Measurements from ENCODE around the gene HIGD2B. TPM values are rescaled to one million over a fixed set of nuclear protein-coding genes. Genes with fewer than 3 reads are reported as not detected.
A peak's percentile ranks its signal among the peaks of the same experiment; 100 is the strongest.
"Not testable (repeated sequence)": the region's sequence is repeated elsewhere in the genome, so short reads cannot be mapped to it uniquely, and the experiment has no call there.

Gene HIGD2B
- total RNA-seq, 1 donor from 2014 or later: 0.16 TPM

DNA sequence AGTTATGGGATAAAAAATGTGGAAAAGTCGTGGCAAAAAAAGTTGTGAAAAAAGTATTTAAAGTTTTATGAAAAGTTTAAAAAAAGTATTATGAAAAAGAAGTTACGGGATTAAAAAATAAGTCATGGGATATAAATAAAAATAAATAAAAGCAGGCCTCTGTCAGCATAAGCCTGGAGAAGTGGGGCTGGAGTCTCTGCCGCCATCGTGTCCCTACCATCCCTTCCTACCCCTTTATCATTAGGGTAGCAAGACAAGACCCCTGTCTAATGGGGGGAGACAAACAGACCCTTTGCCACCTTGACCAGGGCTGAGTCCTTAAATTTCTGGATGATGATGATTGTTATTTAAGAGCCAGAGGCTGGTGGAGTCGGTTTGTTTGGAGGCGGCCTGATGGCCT, 16.2 kb downstream of the HIGD2B start:
- intact Hi-C loops (cut with micrococcal nuclease): loop anchor here (10.0 kb wide), 2 partner anchors 65 to 355 kb away; no protein-coding TSS in a partner anchor
- H3K27ac Mint-ChIP-seq; H3K4me1 Mint-ChIP-seq (ENCODE audit: low read depth); H3K36me3 Mint-ChIP-seq (ENCODE audit: low read depth); H3K9me3 Mint-ChIP-seq; DNase-seq (ENCODE audit: low spot score); H3K4me3 Mint-ChIP-seq (ENCODE audit: low read depth): not testable (repeated sequence)
- peaks cover 13% of the 10 kb centered on the region for H3K27me3 Mint-ChIP-seq (ENCODE audit: low read depth)

DNA sequence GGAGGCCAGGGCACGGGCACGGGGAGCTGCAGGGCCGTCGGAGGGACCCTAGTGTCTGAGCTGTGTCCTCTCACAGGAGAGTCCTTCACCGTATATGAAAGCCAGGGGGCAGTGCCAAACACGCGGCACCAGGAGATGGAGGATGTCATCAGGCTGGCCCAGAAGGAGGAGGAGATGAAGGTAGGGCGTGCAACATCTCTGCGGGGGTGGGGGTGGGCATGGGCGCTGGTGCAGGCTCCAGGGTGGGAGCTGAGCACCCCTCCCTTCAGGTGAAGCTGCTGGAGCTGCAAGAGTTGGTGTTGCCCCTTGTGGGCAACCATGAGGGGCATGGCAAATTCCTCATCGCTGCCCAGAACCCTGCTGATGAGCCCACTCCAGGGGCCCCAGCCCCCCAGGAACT, 20.3 kb downstream of the HIGD2B start:
- H3K36me3 Mint-ChIP-seq (ENCODE audit: low read depth); H3K27ac Mint-ChIP-seq; H3K9me3 Mint-ChIP-seq; intact Hi-C loops (cut with micrococcal nuclease); H3K4me1 Mint-ChIP-seq (ENCODE audit: low read depth); H3K4me3 Mint-ChIP-seq (ENCODE audit: low read depth); H3K27me3 Mint-ChIP-seq (ENCODE audit: low read depth); DNase-seq (ENCODE audit: low spot score): not testable (repeated sequence)

DNA sequence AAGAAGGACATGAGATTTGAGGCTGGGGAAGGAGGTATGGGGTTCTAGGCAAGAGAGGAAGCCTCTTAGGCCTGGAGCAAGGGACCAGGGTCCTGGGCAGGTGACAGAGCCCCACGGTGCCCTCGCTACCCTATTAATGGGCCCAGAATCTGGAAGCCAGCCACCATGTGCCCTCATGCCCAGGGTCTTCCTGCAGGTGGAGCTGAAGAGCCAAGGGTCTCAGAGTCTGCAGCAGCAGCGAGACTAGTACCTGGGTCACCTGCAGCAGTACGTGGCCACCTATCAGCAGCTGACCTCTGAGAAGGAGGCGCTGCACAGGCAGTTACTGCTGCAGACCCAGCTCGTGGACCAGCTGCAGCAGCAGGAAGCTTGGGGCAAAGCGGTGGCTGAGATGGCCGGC, 22.1 kb downstream of the HIGD2B start:
- H3K36me3 Mint-ChIP-seq (ENCODE audit: low read depth); H3K4me1 Mint-ChIP-seq (ENCODE audit: low read depth): not testable (repeated sequence)

DNA sequence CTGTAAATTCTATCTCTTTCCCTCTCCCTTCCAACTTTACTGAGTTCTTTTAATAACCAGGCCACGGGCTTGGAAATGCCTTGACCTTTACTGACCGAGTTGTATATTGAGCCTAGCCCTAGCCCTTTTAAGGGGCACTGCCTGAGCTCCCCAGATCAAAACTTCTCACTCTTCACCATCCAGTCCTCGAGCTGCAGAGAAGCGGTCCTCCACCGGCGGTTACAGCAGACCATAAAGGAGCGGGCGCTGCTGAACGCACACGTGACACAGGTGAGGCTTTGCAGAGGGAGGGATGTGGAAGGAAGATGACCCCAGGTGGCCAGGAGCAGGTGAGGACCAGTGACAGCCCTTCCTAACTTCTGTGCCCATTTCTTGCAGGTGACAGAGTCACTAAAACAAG, 24.9 kb downstream of the HIGD2B start:
- H3K27ac Mint-ChIP-seq; H3K9me3 Mint-ChIP-seq; H3K4me3 Mint-ChIP-seq (ENCODE audit: low read depth); H3K4me1 Mint-ChIP-seq (ENCODE audit: low read depth); H3K27me3 Mint-ChIP-seq (ENCODE audit: low read depth); DNase-seq (ENCODE audit: low spot score); intact Hi-C loops (cut with micrococcal nuclease); H3K36me3 Mint-ChIP-seq (ENCODE audit: low read depth): not testable (repeated sequence)

More for the DNA sequence above, 22.1 kb downstream of the HIGD2B start:
- H3K27me3 Mint-ChIP-seq (ENCODE audit: low read depth); H3K9me3 Mint-ChIP-seq; intact Hi-C loops (cut with micrococcal nuclease); H3K27ac Mint-ChIP-seq; H3K4me3 Mint-ChIP-seq (ENCODE audit: low read depth); DNase-seq (ENCODE audit: low spot score): not testable (repeated sequence)

DNA sequence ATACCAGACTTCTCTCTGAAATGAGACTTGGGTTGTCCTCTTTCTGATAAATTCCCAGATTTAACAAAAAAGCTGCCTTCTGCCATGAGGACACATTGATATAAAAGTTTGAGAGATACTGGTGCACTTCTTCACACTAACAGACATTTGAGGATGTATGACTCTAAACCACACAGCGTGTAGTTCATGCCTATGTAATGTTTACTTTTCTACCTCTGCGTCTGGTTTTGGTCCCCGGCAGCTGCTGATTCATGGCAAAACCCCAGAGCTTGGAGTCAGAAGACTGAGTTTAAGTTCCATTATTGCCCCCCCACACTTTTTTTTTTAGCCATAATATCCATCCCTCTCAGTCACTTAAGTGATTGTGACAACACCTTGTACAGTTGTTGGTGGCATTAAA, 30.0 kb downstream of the HIGD2B start:
- not testable (repeated sequence) for H3K4me1 Mint-ChIP-seq (ENCODE audit: low read depth)

DNA sequence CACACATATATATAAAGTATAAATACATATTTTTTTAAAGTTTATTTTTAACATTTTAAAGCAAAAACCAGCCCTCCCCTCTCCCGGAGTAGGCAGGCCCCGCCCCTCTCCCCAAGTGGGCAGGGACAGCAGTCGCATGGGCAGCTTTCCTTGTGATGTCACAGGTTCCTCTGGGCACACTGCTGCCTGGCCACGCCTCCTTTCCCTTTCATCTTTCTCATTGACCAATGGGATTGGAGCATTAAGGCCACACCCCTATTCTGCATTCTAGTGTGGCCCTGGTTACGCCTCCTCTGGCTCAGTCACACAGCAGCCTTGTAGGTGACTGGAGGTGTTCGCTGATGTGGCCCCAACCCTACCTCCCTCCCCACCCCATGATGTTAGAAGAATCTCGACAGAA, 31.6 kb downstream of the HIGD2B start, which contains the start of gene GOLGA6B:
GOLGA6B (plus strand) TSS at position 301 of the 400 bp plus-strand sequence; CDS start at position 342, 41 bp downstream.
- H3K9me3 Mint-ChIP-seq; intact Hi-C loops (cut with micrococcal nuclease): not testable (repeated sequence)

More for the DNA sequence above, 30.0 kb downstream of the HIGD2B start:
- intact Hi-C loops (cut with micrococcal nuclease); H3K4me3 Mint-ChIP-seq (ENCODE audit: low read depth); H3K36me3 Mint-ChIP-seq (ENCODE audit: low read depth); DNase-seq (ENCODE audit: low spot score); H3K27ac Mint-ChIP-seq; H3K9me3 Mint-ChIP-seq; H3K27me3 Mint-ChIP-seq (ENCODE audit: low read depth): not testable (repeated sequence)

DNA sequence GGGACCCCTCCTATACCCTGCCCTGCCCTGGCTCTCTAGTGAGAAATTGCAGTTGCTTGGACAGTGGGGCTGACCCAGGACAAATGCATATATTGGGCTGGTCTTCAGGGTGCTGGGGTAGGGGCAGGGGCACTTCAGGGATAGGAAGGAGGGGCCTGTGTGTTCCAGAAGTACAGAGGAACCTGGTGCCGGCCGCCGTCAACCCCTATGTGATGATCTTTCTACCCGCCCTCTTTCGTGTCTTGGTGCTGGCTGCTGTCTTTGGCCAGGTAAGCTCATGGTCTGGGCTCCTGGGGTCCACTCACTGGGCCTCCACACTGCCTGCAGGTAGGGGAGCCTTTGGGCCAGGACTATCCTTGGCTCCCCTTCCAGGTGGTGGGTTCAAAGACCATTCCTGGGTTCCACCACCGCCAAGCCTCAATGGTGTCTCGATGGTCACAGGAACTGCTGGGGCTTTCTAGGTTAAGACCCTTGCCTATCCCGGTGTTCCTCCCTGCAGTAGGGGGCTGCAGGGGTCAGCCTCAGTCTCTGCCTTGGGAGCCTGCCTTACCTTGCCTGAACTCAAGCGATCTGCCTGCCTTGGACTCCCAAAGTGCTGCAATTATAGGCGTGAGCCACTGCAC, 37.2 kb downstream of the HIGD2B start:
- H3K4me1 Mint-ChIP-seq (ENCODE audit: low read depth); DNase-seq (ENCODE audit: low spot score); H3K27me3 Mint-ChIP-seq (ENCODE audit: low read depth); H3K36me3 Mint-ChIP-seq (ENCODE audit: low read depth); H3K27ac Mint-ChIP-seq; intact Hi-C loops (cut with micrococcal nuclease); H3K9me3 Mint-ChIP-seq; H3K4me3 Mint-ChIP-seq (ENCODE audit: low read depth): not testable (repeated sequence)

More for the DNA sequence above, 31.6 kb downstream of the HIGD2B start, which contains the start of gene GOLGA6B:
- H3K4me3 Mint-ChIP-seq (ENCODE audit: low read depth); H3K27ac Mint-ChIP-seq; H3K36me3 Mint-ChIP-seq (ENCODE audit: low read depth); H3K27me3 Mint-ChIP-seq (ENCODE audit: low read depth); H3K4me1 Mint-ChIP-seq (ENCODE audit: low read depth); DNase-seq (ENCODE audit: low spot score): not testable (repeated sequence)

DNA sequence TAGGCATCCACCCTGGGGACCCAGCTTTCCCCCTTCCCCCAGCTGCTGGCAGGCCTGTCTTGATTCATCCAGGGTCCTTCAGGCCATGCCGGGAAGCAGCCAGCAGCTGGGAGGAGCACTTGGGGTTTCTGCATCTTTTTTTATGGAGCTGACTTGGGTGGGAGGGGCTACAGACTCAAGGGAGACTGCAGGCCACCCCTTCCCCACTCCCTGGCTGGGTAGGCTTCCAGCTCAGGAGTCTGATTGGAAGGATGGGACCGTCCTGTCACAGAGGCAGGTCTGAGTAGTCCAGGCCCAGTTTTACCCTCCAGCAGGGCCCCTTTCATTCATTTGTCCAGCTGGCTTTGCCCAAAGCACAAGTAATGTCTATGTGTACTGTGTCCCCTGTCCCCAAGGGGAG, 43.7 kb downstream of the HIGD2B start:
- intact Hi-C loops (cut with micrococcal nuclease); H3K36me3 Mint-ChIP-seq (ENCODE audit: low read depth); H3K4me1 Mint-ChIP-seq (ENCODE audit: low read depth); DNase-seq (ENCODE audit: low spot score); H3K4me3 Mint-ChIP-seq (ENCODE audit: low read depth); H3K27ac Mint-ChIP-seq; H3K9me3 Mint-ChIP-seq; H3K27me3 Mint-ChIP-seq (ENCODE audit: low read depth): not testable (repeated sequence)

DNA sequence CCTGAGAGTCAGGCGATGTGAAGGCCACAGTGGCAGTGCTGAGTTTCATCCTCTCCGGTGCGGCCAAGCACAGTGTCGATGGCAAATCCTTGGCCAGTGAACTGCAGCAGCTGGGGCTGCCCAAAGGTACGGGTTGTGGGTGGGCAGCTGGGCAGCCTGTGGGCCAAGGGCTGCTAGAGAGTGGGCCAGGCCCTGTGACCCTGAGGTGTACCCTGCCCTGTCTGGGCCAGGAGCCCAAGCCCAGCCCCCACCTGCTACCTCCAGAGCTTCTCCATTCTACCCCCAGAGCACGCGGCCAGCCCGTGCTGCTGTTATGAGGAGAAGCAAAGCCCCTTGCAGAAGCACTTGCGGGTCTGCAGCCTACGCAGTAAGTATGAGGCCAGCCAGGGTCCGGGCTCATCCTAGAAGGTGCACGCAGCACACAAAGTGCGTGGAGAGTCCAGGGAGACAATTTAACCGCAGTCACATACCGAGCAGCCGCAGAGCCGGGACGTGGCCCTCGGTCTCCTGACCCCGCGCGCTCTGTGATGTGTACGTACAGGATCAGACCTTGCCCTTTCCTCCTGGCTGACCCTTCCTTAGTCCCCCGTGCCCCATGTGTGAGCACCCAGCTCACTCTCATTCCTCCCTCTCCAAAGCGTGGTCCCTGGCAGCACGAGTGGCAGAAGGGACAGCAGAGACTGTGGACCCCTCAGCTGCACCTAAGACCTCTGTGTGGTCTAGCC, 46.1 kb downstream of the HIGD2B start:
- H3K4me3 Mint-ChIP-seq (ENCODE audit: low read depth); H3K4me1 Mint-ChIP-seq (ENCODE audit: low read depth); H3K27me3 Mint-ChIP-seq (ENCODE audit: low read depth); H3K36me3 Mint-ChIP-seq (ENCODE audit: low read depth); H3K27ac Mint-ChIP-seq; intact Hi-C loops (cut with micrococcal nuclease); DNase-seq (ENCODE audit: low spot score); H3K9me3 Mint-ChIP-seq: not testable (repeated sequence)

DNA sequence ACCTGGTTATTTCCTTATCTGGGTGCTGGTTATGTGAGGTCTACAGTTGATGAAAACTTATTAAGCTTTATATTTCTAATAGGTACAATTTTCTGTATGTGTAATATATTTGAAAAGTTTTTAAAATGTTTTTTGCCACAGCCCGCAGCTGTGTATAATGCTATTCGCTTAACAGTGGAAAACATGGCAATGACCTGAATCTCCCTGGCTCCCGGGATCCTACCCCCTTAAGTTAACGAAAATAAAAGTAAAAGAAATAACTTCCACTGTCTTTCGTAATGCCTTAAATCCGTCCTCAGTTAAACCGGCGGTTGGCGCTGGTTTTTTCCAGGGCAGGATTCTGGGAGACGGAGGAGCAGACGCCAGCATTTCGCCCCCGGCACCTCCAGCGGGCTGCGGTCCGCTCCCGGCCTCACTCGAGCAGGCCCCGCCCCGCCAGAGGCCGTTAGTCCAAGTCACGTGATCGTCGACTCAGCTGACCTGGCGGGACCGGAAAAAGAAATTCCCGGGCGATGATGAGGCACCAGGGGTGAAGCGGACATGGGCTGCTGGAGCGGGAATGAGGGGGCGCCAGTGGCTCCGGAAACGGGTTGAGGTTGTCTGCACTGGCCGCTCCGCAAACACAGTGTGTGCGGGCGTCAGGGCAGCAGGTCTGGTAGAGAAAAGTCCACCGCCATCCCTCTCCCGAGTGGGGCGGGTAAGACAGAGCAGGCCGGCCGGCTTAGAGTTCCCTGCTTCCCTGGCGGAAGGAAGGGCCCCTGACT, 49.3 kb downstream of the HIGD2B start:
- intact Hi-C loops (cut with micrococcal nuclease); H3K27ac Mint-ChIP-seq; H3K9me3 Mint-ChIP-seq; H3K36me3 Mint-ChIP-seq (ENCODE audit: low read depth); H3K4me1 Mint-ChIP-seq (ENCODE audit: low read depth); H3K27me3 Mint-ChIP-seq (ENCODE audit: low read depth); H3K4me3 Mint-ChIP-seq (ENCODE audit: low read depth): not testable (repeated sequence)
- DNase-seq (ENCODE audit: low spot score): peak; percentile 61

DNA sequence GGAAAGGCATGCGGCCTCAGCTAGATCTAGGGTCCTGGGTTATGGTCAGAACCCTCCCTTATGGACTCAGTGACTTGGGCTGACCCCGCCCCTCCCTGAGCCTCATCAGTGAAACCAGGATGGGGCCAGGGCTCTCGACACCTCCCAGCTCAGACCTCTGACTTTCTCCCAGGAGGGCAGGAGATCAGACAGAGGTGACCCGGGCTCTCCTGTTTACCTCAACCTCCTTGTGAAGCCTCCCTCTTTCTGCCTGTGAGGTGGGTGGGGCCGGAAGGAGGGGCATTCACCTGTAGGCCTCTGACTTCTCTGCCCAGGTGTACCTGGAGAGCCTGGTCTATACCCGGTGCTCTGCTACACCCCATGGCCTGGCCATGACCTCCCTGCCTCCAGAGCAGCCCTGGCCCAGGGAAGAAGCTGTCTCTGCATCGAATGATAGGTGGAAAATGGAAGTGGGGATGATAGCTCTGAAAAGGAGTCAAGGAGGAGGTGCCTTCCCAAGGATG, 56.9 kb downstream of the HIGD2B start:
- H3K36me3 Mint-ChIP-seq (ENCODE audit: low read depth); DNase-seq (ENCODE audit: low spot score); intact Hi-C loops (cut with micrococcal nuclease): not testable (repeated sequence)

DNA sequence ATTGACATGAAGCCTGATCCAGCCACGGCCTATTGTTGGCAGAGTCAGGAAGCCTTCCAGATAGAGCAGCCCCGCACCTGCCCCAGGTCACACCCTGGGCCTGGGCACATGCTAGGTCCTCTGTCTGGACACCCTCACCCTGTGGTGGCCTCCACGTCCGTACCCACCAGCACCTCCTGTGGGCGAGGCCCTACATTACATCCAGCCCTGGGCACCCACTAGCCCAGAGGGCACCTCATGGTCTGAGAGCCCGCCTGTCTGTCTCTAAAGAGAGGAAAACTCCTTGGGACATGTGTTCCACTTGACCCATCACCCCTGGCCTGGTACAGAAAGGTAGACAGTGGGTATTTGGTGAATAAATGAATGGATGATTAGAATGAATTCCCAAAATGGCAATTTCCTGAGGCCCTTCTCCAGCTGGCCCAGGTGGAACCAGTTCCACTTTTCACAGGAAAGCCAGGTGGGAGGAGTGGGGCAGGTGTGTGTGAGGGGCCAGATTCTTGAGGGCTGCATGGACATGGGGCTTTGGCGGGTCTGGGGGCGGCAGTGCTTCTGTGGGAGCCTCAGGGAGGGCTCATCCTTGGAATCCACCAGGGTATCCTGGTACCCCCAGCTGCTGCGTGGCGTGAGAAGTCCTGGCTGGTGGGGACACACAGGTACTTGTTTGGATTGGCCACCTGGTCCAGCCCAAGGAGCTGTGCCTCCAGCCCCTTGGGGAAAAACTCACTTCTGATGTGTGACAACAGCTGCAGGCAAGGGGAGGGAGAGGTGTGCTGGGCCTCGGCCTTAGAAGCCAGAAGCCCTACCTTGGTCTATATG, 57.5 kb downstream of the HIGD2B start:
- H3K9me3 Mint-ChIP-seq; H3K4me3 Mint-ChIP-seq (ENCODE audit: low read depth); intact Hi-C loops (cut with micrococcal nuclease); DNase-seq (ENCODE audit: low spot score); H3K27me3 Mint-ChIP-seq (ENCODE audit: low read depth); H3K4me1 Mint-ChIP-seq (ENCODE audit: low read depth); H3K36me3 Mint-ChIP-seq (ENCODE audit: low read depth); H3K27ac Mint-ChIP-seq: not testable (repeated sequence)

More for the DNA sequence above, 56.9 kb downstream of the HIGD2B start:
- not testable (repeated sequence) for H3K27me3 Mint-ChIP-seq (ENCODE audit: low read depth); H3K4me3 Mint-ChIP-seq (ENCODE audit: low read depth); H3K27ac Mint-ChIP-seq; H3K4me1 Mint-ChIP-seq (ENCODE audit: low read depth); H3K9me3 Mint-ChIP-seq

Measured in activated T-helper 2 cell treated with anti-CD3 and anti-CD28 coated beads, Interferon-gamma antibody, Interleukin-2, Interleukin-4, amounts not matched to agents 10 μg/mL and 5 μg/mL and 100 μg/mL, durations not matched to agents 14 hours and 24 hours and 36 hours (primary cell).